Cardiac fibroblast (primary cell): Measurements from ENCODE around the gene ASTN2.

ENCODE experiments used
- DNase-seq, 2 donors: peaks; one replicate each; pipeline versions ENCODE4 v3.0.0 to v3.0.0-alpha.2; 2010; ENCODE audit warnings: low read depth in 2 of 2
- H3K4me3 ChIP-seq, 2 donors: replicated peaks in 1 of 2; 1 replicate in 1 of 2; 2 replicates in 1 of 2; pipeline ENCODE4 v1.5.1; 2011; ENCODE audit warnings: low read depth in 2 of 2, low read length in 2 of 2, mild to moderate bottlenecking in 2 of 2, moderate library complexity in 1 of 2
- TF ChIP-seq, protein P1 (sequence below): IDR thresholded peaks from one replicate; pipeline ENCODE4 v1.5.1; 2011; ENCODE audit warnings: low read depth, mild to moderate bottlenecking, low read length, inconsistent platforms

The ASTN2 gene

DNA sequence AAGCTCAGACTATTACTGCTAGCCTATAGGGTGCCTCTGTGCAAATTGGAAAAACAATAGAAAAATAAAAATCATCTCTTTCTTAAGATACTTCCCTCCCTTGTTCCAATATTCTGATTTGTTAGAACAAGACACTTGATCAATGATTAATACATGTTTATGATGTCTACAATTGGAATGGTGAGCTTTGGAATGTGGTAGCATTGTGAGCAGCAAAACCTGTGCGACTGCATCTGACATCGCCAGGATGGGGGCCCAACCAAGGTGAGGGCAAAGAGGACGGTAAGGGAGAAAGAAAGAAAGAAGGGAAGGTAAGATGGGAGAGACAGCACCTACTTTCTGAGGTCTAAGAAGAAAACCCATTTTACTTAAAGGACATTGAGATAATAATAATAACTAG is 910.8 kb downstream of the ASTN2 start:
- no peak for DNase-seq
- H3K4me3 ChIP-seq: no peak overlapping the region
- TF ChIP-seq, protein P1, sequence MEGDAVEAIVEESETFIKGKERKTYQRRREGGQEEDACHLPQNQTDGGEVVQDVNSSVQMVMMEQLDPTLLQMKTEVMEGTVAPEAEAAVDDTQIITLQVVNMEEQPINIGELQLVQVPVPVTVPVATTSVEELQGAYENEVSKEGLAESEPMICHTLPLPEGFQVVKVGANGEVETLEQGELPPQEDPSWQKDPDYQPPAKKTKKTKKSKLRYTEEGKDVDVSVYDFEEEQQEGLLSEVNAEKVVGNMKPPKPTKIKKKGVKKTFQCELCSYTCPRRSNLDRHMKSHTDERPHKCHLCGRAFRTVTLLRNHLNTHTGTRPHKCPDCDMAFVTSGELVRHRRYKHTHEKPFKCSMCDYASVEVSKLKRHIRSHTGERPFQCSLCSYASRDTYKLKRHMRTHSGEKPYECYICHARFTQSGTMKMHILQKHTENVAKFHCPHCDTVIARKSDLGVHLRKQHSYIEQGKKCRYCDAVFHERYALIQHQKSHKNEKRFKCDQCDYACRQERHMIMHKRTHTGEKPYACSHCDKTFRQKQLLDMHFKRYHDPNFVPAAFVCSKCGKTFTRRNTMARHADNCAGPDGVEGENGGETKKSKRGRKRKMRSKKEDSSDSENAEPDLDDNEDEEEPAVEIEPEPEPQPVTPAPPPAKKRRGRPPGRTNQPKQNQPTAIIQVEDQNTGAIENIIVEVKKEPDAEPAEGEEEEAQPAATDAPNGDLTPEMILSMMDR: no peak

DNA sequence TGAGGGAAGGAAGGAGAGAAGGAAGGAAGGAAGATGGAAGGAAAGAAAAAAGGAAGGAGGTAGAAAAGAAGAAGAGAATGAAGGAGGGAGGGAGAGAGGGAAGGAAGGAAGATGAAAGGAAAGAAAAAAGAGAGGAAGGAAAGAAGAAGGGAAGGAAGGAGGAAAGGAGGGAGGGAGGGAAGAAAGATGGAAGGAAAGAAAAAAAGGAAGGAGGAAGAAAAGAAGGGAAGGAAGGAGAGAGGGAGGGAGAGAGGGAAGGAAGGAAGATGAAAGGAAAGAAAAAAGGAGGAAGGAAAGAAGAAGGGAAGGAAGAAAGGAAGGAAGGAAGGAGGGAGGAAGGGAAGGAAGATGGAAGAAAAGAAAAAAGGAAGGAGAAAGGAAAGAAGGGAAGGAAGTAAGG is 912.1 kb downstream of the ASTN2 start:
- DNase-seq: no peak
- TF ChIP-seq, protein P1: no peak
- no peak overlapping the region for H3K4me3 ChIP-seq

DNA sequence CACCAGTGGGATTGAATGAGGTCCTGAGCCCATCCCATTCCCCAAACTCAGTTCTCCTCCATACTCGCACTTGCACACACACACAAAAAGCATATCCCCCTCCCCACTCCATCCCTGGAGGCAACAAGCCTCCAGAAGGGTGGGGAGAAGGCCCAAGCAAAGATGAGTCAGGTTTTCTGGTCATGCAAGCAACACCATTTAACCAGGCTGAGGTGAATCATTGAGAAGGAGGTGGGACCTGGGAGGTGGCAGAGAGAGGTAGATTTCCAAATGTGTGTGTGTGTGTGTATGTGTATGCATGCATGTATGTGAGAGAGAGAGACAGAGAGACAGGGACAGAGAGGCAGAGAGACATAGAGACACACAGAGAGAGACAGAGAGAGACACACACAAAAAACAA is 913.0 kb downstream of the ASTN2 start:
- TF ChIP-seq, protein P1: no peak
- DNase-seq: peak in 1 of 2 donors; percentile 75
- H3K4me3 ChIP-seq: no peak overlapping the region

DNA sequence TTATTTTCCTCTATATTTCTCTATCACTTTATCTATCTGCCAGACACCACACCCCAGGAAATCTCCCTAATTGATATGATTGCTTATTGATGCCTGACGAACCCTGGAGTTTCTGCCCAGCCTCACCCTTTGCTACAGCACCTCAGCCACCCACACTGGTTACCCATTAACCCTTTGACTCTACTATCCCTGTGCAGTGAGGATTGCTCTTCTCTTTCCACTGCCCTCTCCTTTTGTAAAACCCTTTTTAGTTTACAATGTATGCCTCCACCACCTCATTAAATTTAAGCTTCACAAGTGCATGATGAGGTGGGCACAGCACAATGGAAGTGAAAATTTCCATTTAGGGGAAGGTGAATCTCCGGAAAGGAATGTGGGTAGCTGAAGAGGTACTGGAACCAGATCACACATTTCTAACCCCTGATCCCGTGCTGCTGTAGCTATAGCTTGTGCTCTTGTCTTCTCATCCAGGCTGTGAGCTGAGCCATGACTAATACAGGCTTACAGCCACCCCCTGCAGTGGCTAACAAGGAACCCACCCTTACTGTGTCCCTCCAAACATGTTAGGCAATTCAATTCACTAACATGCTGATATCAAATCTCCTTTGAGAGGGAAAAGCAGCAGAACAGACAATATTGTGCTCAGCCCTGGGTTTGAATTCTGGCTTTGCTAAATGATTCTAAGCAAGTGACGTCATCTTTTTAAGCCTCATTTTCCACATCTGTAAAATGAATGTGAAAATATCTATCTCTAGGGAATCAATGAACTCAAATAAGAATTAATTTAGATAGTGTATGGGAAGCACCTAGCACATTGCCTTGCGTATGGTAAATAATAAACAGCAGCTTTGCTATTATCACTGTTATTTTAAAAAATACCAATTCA is 914.6 kb downstream of the ASTN2 start:
- no peak overlapping the region for H3K4me3 ChIP-seq
- peak; percentile 69 to 85 for DNase-seq
- TF ChIP-seq, protein P1: no peak

DNA sequence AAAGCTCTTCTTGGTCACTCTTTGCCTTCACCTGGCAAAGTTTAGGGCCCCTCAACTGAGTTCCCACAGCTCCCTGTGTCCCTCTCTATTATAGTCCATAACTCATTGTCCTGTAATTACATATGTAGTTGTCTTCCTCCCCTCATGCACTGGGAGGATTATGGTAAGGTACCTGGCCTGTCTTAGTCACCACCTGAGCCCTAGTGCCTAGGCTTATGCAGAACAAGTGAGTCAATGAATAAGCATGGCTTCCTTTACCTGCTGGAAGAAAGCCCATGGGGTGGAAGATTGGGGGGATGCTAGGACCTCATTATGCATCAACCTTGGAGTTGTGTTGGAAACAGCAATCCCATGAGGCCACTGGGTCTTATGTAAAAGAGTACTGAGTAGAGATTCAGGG is 915.4 kb downstream of the ASTN2 start:
- no peak overlapping the region for H3K4me3 ChIP-seq

DNA sequence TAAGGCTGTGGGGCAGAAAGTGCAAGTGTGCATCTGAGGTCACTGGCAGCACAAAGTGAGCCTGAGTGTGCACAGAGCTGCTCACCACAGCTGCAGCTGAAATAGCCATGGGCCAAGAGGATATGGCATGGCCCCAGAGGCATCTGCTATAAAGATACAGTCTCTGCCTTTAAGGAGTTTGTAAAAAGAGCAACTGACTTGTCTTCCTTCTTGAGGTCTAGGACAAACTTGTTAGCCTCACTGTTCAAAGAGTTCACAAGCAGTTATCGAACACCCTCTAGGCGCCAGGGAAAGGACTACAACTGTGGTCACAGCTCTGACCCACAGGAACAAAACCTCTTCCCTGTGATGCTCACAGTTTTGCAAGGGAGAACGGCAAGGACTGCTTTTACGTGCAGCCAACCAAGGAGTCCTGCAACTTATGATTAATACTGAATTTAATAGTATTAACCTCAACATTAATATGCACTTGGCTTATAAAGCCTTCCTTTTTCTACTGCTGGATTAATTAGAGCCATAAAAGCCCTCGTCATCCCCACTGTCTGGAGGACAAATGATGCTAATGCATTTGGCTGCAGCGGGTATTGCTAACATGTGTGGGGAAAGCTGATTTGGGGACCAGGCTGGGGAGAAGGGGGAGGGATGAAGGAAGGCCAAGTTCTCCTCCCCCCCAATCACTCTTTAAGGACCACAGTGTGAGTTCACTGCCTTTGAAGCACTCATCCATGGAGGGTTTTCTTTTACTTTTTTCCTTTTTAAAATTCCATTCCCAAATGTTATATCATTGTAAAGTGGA is 917.6 kb downstream of the ASTN2 start:
- peak in 1 of 2 donors; percentile 49 for DNase-seq
- no peak overlapping the region for H3K4me3 ChIP-seq
- TF ChIP-seq, protein P1: no peak

More for the DNA sequence above, 915.4 kb downstream of the ASTN2 start:
- DNase-seq: no peak
- TF ChIP-seq, protein P1: no peak
